ENCODE measurements around the gene CAB39L.

GRCh38 chr13:49370371-49370770 lies 73.5 kb downstream of the CAB39L start:
- no peak for TF ChIP-seq CEBPB (IDR thresholded peaks at IDR 0.05; ENCODE audit: low read depth, low read length)
- no peak for TF ChIP-seq FOS (IDR thresholded peaks at IDR 0.05; ENCODE audit: low read depth, low read length)
- TF ChIP-seq, protein P1, sequence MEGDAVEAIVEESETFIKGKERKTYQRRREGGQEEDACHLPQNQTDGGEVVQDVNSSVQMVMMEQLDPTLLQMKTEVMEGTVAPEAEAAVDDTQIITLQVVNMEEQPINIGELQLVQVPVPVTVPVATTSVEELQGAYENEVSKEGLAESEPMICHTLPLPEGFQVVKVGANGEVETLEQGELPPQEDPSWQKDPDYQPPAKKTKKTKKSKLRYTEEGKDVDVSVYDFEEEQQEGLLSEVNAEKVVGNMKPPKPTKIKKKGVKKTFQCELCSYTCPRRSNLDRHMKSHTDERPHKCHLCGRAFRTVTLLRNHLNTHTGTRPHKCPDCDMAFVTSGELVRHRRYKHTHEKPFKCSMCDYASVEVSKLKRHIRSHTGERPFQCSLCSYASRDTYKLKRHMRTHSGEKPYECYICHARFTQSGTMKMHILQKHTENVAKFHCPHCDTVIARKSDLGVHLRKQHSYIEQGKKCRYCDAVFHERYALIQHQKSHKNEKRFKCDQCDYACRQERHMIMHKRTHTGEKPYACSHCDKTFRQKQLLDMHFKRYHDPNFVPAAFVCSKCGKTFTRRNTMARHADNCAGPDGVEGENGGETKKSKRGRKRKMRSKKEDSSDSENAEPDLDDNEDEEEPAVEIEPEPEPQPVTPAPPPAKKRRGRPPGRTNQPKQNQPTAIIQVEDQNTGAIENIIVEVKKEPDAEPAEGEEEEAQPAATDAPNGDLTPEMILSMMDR (conservative IDR thresholded peaks at IDR 0.05; ENCODE audit: low read depth, low read length) = no peak
- TF ChIP-seq POLR2A (IDR thresholded peaks at IDR 0.05; ENCODE audit: low read depth, low read length) = no peak
- TF ChIP-seq RAD21 (IDR thresholded peaks at IDR 0.05; ENCODE audit: low read length) = no peak
- TF ChIP-seq MXI1 (IDR thresholded peaks at IDR 0.05; ENCODE audit: borderline replicate concordance, low read depth, low read length) = no peak
- no peak for TF ChIP-seq RCOR1 (IDR thresholded peaks at IDR 0.05; ENCODE audit: insufficient replicate concordance, low read length)
- TF ChIP-seq ELK1 (IDR thresholded peaks at IDR 0.05; ENCODE audit: borderline replicate concordance, low read depth, low read length) = no peak
- TF ChIP-seq RFX5 (IDR thresholded peaks at IDR 0.05; ENCODE audit: low read depth, low read length) = no peak
- no peak for TF ChIP-seq MAZ (IDR thresholded peaks at IDR 0.05; ENCODE audit: borderline replicate concordance, low read depth, low read length)
- TF ChIP-seq BHLHE40 (IDR thresholded peaks at IDR 0.05; ENCODE audit: low read depth, low read length) = no peak
- TF ChIP-seq, protein P2, sequence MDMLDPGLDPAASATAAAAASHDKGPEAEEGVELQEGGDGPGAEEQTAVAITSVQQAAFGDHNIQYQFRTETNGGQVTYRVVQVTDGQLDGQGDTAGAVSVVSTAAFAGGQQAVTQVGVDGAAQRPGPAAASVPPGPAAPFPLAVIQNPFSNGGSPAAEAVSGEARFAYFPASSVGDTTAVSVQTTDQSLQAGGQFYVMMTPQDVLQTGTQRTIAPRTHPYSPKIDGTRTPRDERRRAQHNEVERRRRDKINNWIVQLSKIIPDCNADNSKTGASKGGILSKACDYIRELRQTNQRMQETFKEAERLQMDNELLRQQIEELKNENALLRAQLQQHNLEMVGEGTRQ (IDR thresholded peaks at IDR 0.05; ENCODE audit: low read depth, low read length) = no peak
